SK-N-SH treated with all-trans-retinoic acid at 6 μM for 48 hours (cell line): ENCODE results near the gene CTDNEP1.
A peak's percentile ranks its signal among the peaks of the same experiment; 100 is the strongest.

Experiments used
- ATAC-seq: fragments of 200-7000 bp; cut with Tn5 transposase; 3 replicates; pipeline ENCODE4 v1.9.1; 2020; ENCODE audit warnings: mild to moderate bottlenecking, moderate library complexity
- ARNTL ChIP-seq: fragments of 450-650 bp; formaldehyde crosslinking; IDR thresholded peaks from 2 replicates; pipeline ENCODE4 v1.5.0; 2020; ENCODE audit warnings: low read depth, mild to moderate bottlenecking, moderate library complexity, borderline replicate concordance
- BACH2 ChIP-seq: fragments of 250-450 bp; sonication (Bioruptor Pico); IDR thresholded peaks from 2 replicates; pipeline ENCODE4 v1.9.0; 2021; ENCODE audit warnings: mild to moderate bottlenecking, borderline replicate concordance
- CREB5 ChIP-seq: fragments of 250-450 bp; sonication (Bioruptor Pico); IDR thresholded peaks from 2 replicates; pipeline ENCODE4 v1.5.1; 2020; ENCODE audit warnings: low read depth, mild to moderate bottlenecking, moderate library complexity
- ISL1 ChIP-seq: fragments of 250-450 bp; sonication (Bioruptor Pico); IDR thresholded peaks from 2 replicates; pipeline ENCODE4 v2.1.2; 2022; ENCODE audit warnings: mild to moderate bottlenecking, moderate library complexity
- OSR1 ChIP-seq: fragments of 250-450 bp; sonication (Bioruptor Pico); IDR thresholded peaks from 2 replicates; pipeline ENCODE4 v1.8.0; 2022; ENCODE audit warnings: moderate library complexity, mild to moderate bottlenecking, inconsistent platforms
- RARB ChIP-seq: fragments of 250-450 bp; sonication (Bioruptor Pico); IDR thresholded peaks from 2 replicates; pipeline ENCODE4 v1.8.0; 2021; ENCODE audit warnings: mild to moderate bottlenecking, moderate library complexity
- SNAI2 ChIP-seq: fragments of 250-450 bp; sonication (Bioruptor Pico); IDR thresholded peaks from 2 replicates; pipeline ENCODE4 v1.5.0; 2020; ENCODE audit warnings: mild to moderate bottlenecking, moderate library complexity
- TCF4 ChIP-seq: fragments of 250-450 bp; sonication (Bioruptor Pico); IDR thresholded peaks from 2 replicates; pipeline ENCODE4 v1.8.0; 2021; ENCODE audit warnings: mild to moderate bottlenecking, moderate library complexity, borderline replicate concordance
- TOX ChIP-seq: fragments of 250-450 bp; sonication (Bioruptor Pico); IDR thresholded peaks from 2 replicates; pipeline ENCODE4 v1.8.0; 2021; ENCODE audit warnings: mild to moderate bottlenecking, moderate library complexity, borderline replicate concordance
- ZFP30 ChIP-seq: fragments of 450-650 bp; formaldehyde crosslinking; IDR thresholded peaks from 2 replicates; pipeline ENCODE4 v1.5.0; 2022; ENCODE audit warnings: mild to moderate bottlenecking, moderate library complexity
- ZNF565 ChIP-seq: fragments of 450-650 bp; formaldehyde crosslinking; conservative IDR thresholded peaks from 2 replicates; pipeline ENCODE4 v1.5.0; 2020; ENCODE audit warnings: low read depth, mild to moderate bottlenecking, moderate library complexity
- ZNF70 ChIP-seq: fragments of 450-650 bp; formaldehyde crosslinking; IDR thresholded peaks from 2 replicates; pipeline ENCODE4 v1.5.0; 2020; ENCODE audit warnings: mild to moderate bottlenecking, moderate library complexity
- ZNF8 ChIP-seq: fragments of 450-650 bp; formaldehyde crosslinking; IDR thresholded peaks from 2 replicates; pipeline ENCODE4 v1.5.0; 2020; ENCODE audit warnings: mild to moderate bottlenecking, moderate library complexity
- TF ChIP-seq, protein P1 (sequence below): fragments of 250-450 bp; sonication (Bioruptor Pico); IDR thresholded peaks from 2 replicates; pipeline ENCODE4 v1.8.0; 2020; ENCODE audit warnings: mild to moderate bottlenecking, moderate library complexity, borderline replicate concordance
- TF ChIP-seq, protein P2 (sequence below): fragments of 250-450 bp; sonication (Bioruptor Pico); IDR thresholded peaks from 2 replicates; pipeline ENCODE4 v1.5.0; 2020; ENCODE audit warnings: mild to moderate bottlenecking, moderate library complexity

The CTDNEP1 gene

DNA sequence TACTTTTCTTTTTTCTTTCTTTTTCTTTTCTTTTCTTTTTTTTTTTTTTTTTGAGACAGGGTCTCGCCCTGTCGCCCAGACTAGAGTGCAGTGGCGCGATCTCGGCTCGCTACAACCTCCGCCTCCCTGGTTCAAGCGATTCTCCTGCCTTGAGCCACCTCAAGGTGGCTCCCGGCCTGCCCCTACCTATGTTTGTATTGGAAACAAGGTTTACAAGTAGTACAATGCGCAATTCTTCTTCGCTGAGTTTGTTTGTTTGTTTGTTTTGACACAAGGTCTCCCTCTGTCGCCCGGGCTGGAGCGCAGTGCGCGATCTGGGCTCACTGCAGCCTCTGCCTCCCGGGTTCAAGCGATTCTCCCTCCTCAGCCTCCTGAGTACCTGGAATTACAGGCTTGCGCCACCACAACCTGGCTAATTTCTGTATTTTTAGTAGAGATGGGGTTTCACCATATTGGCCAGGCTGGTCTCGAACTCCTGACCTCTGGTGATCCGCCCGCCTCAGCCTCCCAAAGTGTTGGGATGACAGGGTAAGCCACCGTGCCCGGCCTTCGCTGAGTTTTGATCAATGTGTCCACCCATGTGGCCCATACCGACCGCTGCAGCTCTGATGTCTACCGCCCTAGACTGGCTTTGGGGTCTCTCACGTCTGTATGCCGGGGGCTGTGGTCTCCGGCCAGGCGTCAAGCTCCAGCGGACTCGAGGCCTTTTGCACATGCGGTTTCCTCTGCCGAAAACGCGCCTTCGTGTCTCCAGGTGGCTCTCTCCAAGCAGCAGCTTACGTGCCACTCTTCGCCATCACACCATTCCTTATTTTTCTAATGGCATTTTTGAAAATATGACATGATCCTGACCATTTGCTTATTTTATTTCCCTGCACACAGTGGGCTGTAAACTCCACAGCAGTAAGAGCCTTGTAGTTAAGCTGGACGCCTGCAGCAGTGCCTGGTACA lies 44.0 kb upstream of the CTDNEP1 start (continued):
- TF ChIP-seq BACH2 = no peak
- no peak for TF ChIP-seq ZFP30 (CRISPR knock-in tag)
- TF ChIP-seq, protein P1, sequence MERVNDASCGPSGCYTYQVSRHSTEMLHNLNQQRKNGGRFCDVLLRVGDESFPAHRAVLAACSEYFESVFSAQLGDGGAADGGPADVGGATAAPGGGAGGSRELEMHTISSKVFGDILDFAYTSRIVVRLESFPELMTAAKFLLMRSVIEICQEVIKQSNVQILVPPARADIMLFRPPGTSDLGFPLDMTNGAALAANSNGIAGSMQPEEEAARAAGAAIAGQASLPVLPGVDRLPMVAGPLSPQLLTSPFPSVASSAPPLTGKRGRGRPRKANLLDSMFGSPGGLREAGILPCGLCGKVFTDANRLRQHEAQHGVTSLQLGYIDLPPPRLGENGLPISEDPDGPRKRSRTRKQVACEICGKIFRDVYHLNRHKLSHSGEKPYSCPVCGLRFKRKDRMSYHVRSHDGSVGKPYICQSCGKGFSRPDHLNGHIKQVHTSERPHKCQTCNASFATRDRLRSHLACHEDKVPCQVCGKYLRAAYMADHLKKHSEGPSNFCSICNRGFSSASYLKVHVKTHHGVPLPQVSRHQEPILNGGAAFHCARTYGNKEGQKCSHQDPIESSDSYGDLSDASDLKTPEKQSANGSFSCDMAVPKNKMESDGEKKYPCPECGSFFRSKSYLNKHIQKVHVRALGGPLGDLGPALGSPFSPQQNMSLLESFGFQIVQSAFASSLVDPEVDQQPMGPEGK = no peak
- no peak for TF ChIP-seq SNAI2 (CRISPR knock-in tag)
- no peak for TF ChIP-seq RARB (CRISPR knock-in tag)
- no peak for TF ChIP-seq CREB5 (CRISPR knock-in tag)
- no peak for TF ChIP-seq ARNTL (CRISPR knock-in tag)
- no peak for TF ChIP-seq OSR1 (CRISPR knock-in tag)

DNA sequence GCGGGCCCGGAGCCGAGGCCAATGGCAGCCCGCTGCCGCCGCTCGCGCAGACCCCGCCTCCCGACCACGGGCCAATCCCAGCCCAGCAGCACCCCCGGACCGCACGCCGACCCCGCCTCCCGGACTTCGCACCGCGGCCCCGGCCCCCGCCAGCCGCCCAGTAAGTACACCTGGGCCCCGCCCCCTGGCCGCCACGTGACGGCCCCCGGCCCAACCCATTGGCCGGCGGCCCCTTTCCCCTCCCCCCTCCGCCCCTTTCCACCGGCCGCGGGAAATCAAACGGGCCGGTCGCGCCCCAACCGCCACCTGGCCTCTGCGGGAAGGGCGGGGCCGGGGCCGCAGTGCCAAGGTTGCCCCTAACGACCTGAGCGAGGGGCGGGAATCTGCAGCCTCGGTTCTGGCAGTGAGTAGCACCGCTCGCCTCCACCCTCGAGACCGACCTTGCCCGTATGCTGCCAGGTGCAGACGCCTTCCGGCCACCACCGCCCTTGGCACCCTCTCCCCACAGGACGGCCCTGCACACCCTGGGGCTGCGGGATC lies 43.1 kb upstream of the CTDNEP1 start, which contains the start of gene YBX2:
Gene YBX2, minus strand, starts transcription at position 26 of the 540 bp plus-strand sequence. CDS start 139 bp downstream, outside the sequence.
- peak; percentile 58 for ATAC-seq

More for the DNA sequence above, 43.1 kb upstream of the CTDNEP1 start, which contains the start of gene YBX2:
- TF ChIP-seq ISL1 (CRISPR knock-in tag) = no peak
- TF ChIP-seq ZNF70 (CRISPR knock-in tag) = no peak
- TF ChIP-seq ARNTL (CRISPR knock-in tag) = no peak
- no peak for TF ChIP-seq TCF4 (CRISPR knock-in tag)
- TF ChIP-seq CREB5 (CRISPR knock-in tag) = no peak
- TF ChIP-seq ZNF565 (CRISPR knock-in tag) = no peak
- TF ChIP-seq, protein P1 = no peak
- no peak for TF ChIP-seq ZNF8 (CRISPR knock-in tag)
- no peak for TF ChIP-seq SNAI2 (CRISPR knock-in tag)
- TF ChIP-seq, protein P2, sequence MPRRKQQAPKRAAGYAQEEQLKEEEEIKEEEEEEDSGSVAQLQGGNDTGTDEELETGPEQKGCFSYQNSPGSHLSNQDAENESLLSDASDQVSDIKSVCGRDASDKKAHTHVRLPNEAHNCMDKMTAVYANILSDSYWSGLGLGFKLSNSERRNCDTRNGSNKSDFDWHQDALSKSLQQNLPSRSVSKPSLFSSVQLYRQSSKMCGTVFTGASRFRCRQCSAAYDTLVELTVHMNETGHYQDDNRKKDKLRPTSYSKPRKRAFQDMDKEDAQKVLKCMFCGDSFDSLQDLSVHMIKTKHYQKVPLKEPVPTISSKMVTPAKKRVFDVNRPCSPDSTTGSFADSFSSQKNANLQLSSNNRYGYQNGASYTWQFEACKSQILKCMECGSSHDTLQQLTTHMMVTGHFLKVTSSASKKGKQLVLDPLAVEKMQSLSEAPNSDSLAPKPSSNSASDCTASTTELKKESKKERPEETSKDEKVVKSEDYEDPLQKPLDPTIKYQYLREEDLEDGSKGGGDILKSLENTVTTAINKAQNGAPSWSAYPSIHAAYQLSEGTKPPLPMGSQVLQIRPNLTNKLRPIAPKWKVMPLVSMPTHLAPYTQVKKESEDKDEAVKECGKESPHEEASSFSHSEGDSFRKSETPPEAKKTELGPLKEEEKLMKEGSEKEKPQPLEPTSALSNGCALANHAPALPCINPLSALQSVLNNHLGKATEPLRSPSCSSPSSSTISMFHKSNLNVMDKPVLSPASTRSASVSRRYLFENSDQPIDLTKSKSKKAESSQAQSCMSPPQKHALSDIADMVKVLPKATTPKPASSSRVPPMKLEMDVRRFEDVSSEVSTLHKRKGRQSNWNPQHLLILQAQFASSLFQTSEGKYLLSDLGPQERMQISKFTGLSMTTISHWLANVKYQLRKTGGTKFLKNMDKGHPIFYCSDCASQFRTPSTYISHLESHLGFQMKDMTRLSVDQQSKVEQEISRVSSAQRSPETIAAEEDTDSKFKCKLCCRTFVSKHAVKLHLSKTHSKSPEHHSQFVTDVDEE = no peak
- TF ChIP-seq TOX (CRISPR knock-in tag) = no peak
